IMR-90 (cell line): Measurements from ENCODE around the gene SLC16A1. TPM values are rescaled to one million over a fixed set of nuclear protein-coding genes. Genes with fewer than 3 reads are reported as not detected.

Source experiments
- ATAC-seq: fragments of 200-7000 bp; cut with Tn5 transposase; 2 replicates; pipeline ENCODE4 v1.9.1; 2020; ENCODE audit warnings: low read depth, mild to moderate bottlenecking, moderate library complexity
- BruUV-seq: library from RNA; stranded (reverse); fragments of 400-500 nt; replicated peaks from 2 replicates; lab custom pipeline; 2021; lab: Mats Ljungman, UMichigan
- CTCF ChIA-PET: fragments of 300-600 bp; formaldehyde crosslinking; extraction: SDS; loops from one replicate; lab custom pipeline; 2021; ENCODE audit warnings: antibody characterized with exemption; lab: Yijun Ruan, JAX
- POLR2A ChIA-PET: fragments of 300-600 bp; sonication (Branson Sonifier 250); formaldehyde crosslinking; loops from one replicate; lab custom pipeline; 2022; ENCODE audit warnings: antibody characterized with exemption; ENCODE audit not compliant: unreplicated experiment; lab: Charles Lee
- DNase-seq: peaks from one replicate; pipeline ENCODE4 v3.0.0; 2013
- H2AFZ ChIP-seq: replicated peaks from 2 replicates; pipeline ENCODE3; 2013; ENCODE audit warnings: low read length, mild to moderate bottlenecking; ENCODE audit not compliant: poor library complexity
- H2AK5ac ChIP-seq: 2 replicates; pipeline ENCODE4 v1.6.1; 2013; ENCODE audit warnings: low read depth, low read length, inconsistent platforms
- H2AK9ac ChIP-seq: replicated peaks from 2 replicates; pipeline ENCODE3; 2013; ENCODE audit warnings: mild to moderate bottlenecking, low read depth, low read length, moderate library complexity; ENCODE audit not compliant: poor library complexity
- H2BK120ac ChIP-seq: 2 replicates; pipeline ENCODE4 v1.6.1; 2013; ENCODE audit warnings: low read depth, low read length, inconsistent platforms
- H2BK15ac ChIP-seq: 3 replicates; pipeline ENCODE4 v1.6.1; 2013; ENCODE audit warnings: low read depth, low read length, inconsistent platforms
- H2BK20ac ChIP-seq: 2 replicates; pipeline ENCODE4 v1.6.1; 2013; ENCODE audit warnings: low read depth, mild to moderate bottlenecking, inconsistent platforms, low read length, moderate library complexity
- H2BK5ac ChIP-seq: 2 replicates; pipeline ENCODE4 v1.6.1; 2013; ENCODE audit warnings: mild to moderate bottlenecking, low read depth, low read length, inconsistent platforms; ENCODE audit not compliant: poor library complexity, severe bottlenecking
- H3K14ac ChIP-seq: replicated peaks from 2 replicates; pipeline ENCODE4 v1.6.1; 2013; ENCODE audit warnings: low read depth, low read length, inconsistent platforms
- H3K18ac ChIP-seq: 2 replicates; pipeline ENCODE4 v1.6.1; 2013; ENCODE audit warnings: low read depth, low read length, control low read depth
- H3K23ac ChIP-seq: 2 replicates; pipeline ENCODE4 v1.6.1; 2013; ENCODE audit warnings: low read depth, low read length, inconsistent platforms
- H3K27ac ChIP-seq: 2 replicates; pipeline ENCODE4 v1.5.1; 2013; ENCODE audit warnings: mild to moderate bottlenecking, control low read depth, low read length; ENCODE audit not compliant: insufficient read depth
- H3K27me3 ChIP-seq: 2 replicates; pipeline ENCODE4 v1.6.1; 2013; ENCODE audit warnings: low read length; ENCODE audit not compliant: control insufficient read depth, insufficient read depth
- H3K36me3 ChIP-seq: 2 replicates; pipeline ENCODE4 v1.6.1; 2013; ENCODE audit warnings: low read length, mixed read lengths; ENCODE audit not compliant: control insufficient read depth, insufficient read depth
- H3K4ac ChIP-seq: 2 replicates; pipeline ENCODE4 v1.6.1; 2013; ENCODE audit warnings: low read depth, low read length, inconsistent platforms
- H3K4me1 ChIP-seq: 2 replicates; pipeline ENCODE4 v1.6.1; 2013; ENCODE audit warnings: low read length, mixed read lengths; ENCODE audit not compliant: control insufficient read depth, insufficient read depth
- H3K4me2 ChIP-seq: 2 replicates; pipeline ENCODE4 v1.6.1; 2013; ENCODE audit warnings: low read depth, mild to moderate bottlenecking, control low read depth, low read length, moderate library complexity
- H3K4me3 ChIP-seq: 2 replicates; pipeline ENCODE4 v1.5.1; 2013; ENCODE audit warnings: low read depth, mild to moderate bottlenecking, control low read depth, low read length, moderate library complexity; ENCODE audit not compliant: insufficient read depth
- H3K56ac ChIP-seq: 2 replicates; pipeline ENCODE4 v1.6.1; 2013; ENCODE audit warnings: low read length, inconsistent platforms; ENCODE audit not compliant: insufficient read depth; ENCODE audit errors: extremely low read depth
- H3K79me1 ChIP-seq, 2 experiments: 2 replicates each; pipeline ENCODE4 v1.6.1; 2013; ENCODE audit warnings: low read length in 2 of 2, inconsistent platforms in 1 of 2, low read depth in 1 of 2
- H3K9ac ChIP-seq: 2 replicates; pipeline ENCODE4 v1.6.1; 2013; ENCODE audit warnings: low read depth, low read length, control low read depth
- H3K9me1 ChIP-seq: 2 replicates; pipeline ENCODE4 v1.6.1; 2013; ENCODE audit warnings: low read length, inconsistent platforms; ENCODE audit not compliant: insufficient read depth
- H3K9me3 ChIP-seq: 2 replicates; pipeline ENCODE4 v1.6.1; 2013; ENCODE audit warnings: low read length; ENCODE audit not compliant: control insufficient read depth, insufficient read depth
- H4K20me1 ChIP-seq: 2 replicates; pipeline ENCODE4 v1.6.1; 2013; ENCODE audit warnings: low read length, inconsistent platforms; ENCODE audit not compliant: insufficient read depth
- H4K5ac ChIP-seq: 2 replicates; pipeline ENCODE4 v1.6.1; 2013; ENCODE audit warnings: mild to moderate bottlenecking, low read depth, low read length, control low read depth
- H4K8ac ChIP-seq, 2 experiments: 2 replicates each; pipeline ENCODE4 v1.6.1; 2013; ENCODE audit warnings: low read depth in 2 of 2, low read length in 2 of 2, control low read depth in 1 of 2, inconsistent platforms in 1 of 2
- H4K91ac ChIP-seq: 2 replicates; pipeline ENCODE4 v1.6.1; 2013; ENCODE audit warnings: low read depth, low read length, inconsistent platforms; ENCODE audit not compliant: insufficient read depth
- BHLHE40 ChIP-seq: fragments of 150-350 bp; IDR thresholded peaks from 2 replicates; pipeline ENCODE4 v1.6.1; 2016; ENCODE audit warnings: mild to moderate bottlenecking, low read depth, low read length
- CEBPB ChIP-seq: IDR thresholded peaks from 2 replicates; pipeline ENCODE4 v1.6.1; 2012; ENCODE audit warnings: low read depth, low read length, improper control_type of control experiment
- CHD1 ChIP-seq: IDR thresholded peaks from 2 replicates; pipeline ENCODE4 v1.6.1; 2012; ENCODE audit warnings: low read depth, low read length, improper control_type of control experiment
- FOS ChIP-seq: fragments of 150-350 bp; IDR thresholded peaks from 2 replicates; pipeline ENCODE4 v1.6.1; 2016; ENCODE audit warnings: low read depth, low read length
- MAFK ChIP-seq: IDR thresholded peaks from 2 replicates; pipeline ENCODE4 v1.6.1; 2012; ENCODE audit warnings: low read depth, low read length, improper control_type of control experiment
- MAZ ChIP-seq: IDR thresholded peaks from 2 replicates; pipeline ENCODE4 v1.6.1; 2012; ENCODE audit warnings: low read depth, mild to moderate bottlenecking, low read length, improper control_type of control experiment, moderate library complexity, borderline replicate concordance
- MXI1 ChIP-seq: IDR thresholded peaks from 2 replicates; pipeline ENCODE4 v1.6.1; 2012; ENCODE audit warnings: low read depth, mild to moderate bottlenecking, low read length, moderate library complexity, borderline replicate concordance
- NFE2L2 ChIP-seq: fragments of 150-350 bp; IDR thresholded peaks from 2 replicates; pipeline ENCODE4 v1.6.1; 2016; ENCODE audit warnings: low read depth, mild to moderate bottlenecking, low read length
- RCOR1 ChIP-seq: IDR thresholded peaks from 2 replicates; pipeline ENCODE4 v1.6.1; 2012; ENCODE audit warnings: mild to moderate bottlenecking, low read length, improper control_type of control experiment; ENCODE audit not compliant: insufficient replicate concordance
- SMC3 ChIP-seq: fragments of 150-350 bp; IDR thresholded peaks from 2 replicates; pipeline ENCODE4 v1.6.1; 2016; ENCODE audit warnings: low read depth, mild to moderate bottlenecking, antibody characterized with exemption, low read length, moderate library complexity
- WGBS, 2 experiments: methylation state at CpG; one replicate each; pipeline versions ENCODE4 v1.1.5 to v1.1.7; 2013; ENCODE audit warnings: missing lambda C conversion rate in 2 of 2; ENCODE audit not compliant: insufficient read length in 1 of 2; ENCODE audit errors: extremely low coverage in 2 of 2; 5-methylcytosine and 5-hydroxymethylcytosine counted together
- dilution Hi-C: fragments of 300-500 bp; cut with HindIII; formaldehyde crosslinking; loops from one replicate; pipeline ENCODE4 v1.14.3; 2018; ENCODE audit warnings: low sequenced_read_pairs; ENCODE audit not compliant: unreplicated experiment
- in situ Hi-C: fragments of 300-500 bp; cut with MboI; formaldehyde crosslinking; loops from 3 replicates; pipeline ENCODE4 v1.14.3; 2019; ENCODE audit warnings: low sequenced_read_pairs, inconsistent platforms, mixed read lengths
- intact Hi-C: fragments of 100-400 bp; cut with micrococcal nuclease; formaldehyde crosslinking; loops from 2 replicates; pipeline ENCODE4 v1.10.0; 2022
- polyA plus RNA-seq, 3 experiments: library from polyadenylated mRNA; depleted of rRNA; stranded (reverse); fragments of >200 nt; gene quantifications; 2 replicates each; pipeline ENCODE4 v1.2.3, GENCODE V29; 2012; ENCODE audit warnings: low replicate concordance in 1 of 3
- total RNA-seq: library from RNA; depleted of rRNA; stranded (reverse); fragments of >200 nt; gene quantifications from 2 replicates; pipeline ENCODE4 v1.2.3, GENCODE V29; 2012
- TF ChIP-seq, protein P1 (sequence below): conservative IDR thresholded peaks from 2 replicates; pipeline ENCODE4 v1.5.1; 2012; ENCODE audit warnings: mild to moderate bottlenecking, low read depth, low read length, improper control_type of control experiment
- TF ChIP-seq, protein P2 (sequence below): fragments of 150-350 bp; IDR thresholded peaks from 2 replicates; pipeline ENCODE4 v1.6.1; 2016; ENCODE audit warnings: low read depth, mild to moderate bottlenecking, low read length, moderate library complexity, borderline replicate concordance
- TF ChIP-seq, protein P3 (sequence below): fragments of 150-350 bp; IDR thresholded peaks from 2 replicates; pipeline ENCODE4 v1.6.1; 2017; ENCODE audit warnings: mild to moderate bottlenecking, antibody characterized with exemption, low read length, low read depth

The SLC16A1 gene
- total and polyA plus RNA-seq, 2 of the 4 experiments (the other 2 are of a cell fraction), result 32.9 to 156 TPM

DNA sequence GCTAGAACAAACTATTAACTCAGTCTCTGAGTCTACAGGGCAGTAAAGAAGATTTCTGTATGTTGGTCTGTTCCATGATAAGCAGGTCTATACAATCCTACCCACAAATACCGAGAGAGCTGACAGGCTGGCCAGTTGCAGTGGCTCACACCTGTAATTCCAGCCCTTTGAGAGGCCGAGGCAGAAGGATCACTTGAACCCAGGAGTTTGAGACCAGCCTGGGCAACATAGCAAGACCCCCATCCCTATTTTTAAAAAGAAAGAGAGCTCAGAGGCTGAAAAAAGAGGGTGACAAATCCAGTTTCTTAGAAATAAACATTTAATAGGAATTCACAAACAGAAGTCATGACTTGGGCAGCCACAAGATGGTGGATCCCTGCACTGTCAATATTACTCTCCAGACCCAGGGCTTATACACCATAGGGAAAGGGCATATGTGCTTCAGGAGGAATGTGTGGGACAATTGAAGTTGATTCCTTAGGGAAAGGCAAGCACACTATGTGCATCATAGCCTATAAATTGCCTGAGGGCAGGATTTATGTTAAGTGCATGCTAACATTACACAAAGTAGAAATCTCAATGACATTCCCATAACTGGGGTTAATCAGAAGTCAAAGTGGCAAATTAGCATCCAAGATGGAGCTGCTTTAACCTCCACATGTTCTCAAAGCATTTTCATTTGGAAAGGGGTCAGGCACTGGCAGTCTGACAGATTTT is 66.8 kb downstream of the SLC16A1 start:
- Histone ChIP-seq H2AFZ (no peak overlapping the region), H4K8ac (no peak overlapping the region), H2BK5ac (no peak overlapping the region), H4K20me1 (no peaks in the 10 kb centered on the region), H4K5ac (no peak overlapping the region), H3K4me2 (no peak overlapping the region), H2AK5ac (no peak overlapping the region), H2BK120ac (no peak overlapping the region), H3K36me3 (no peaks in the 10 kb centered on the region), H2BK15ac (no peak overlapping the region), H3K4me1 (peaks cover 5% of the 10 kb centered on the region), H3K9ac (no peak overlapping the region), H4K91ac (no peak overlapping the region), H3K27ac (no peak overlapping the region), H3K4ac (no peak overlapping the region), H3K27me3 (no peaks in the 10 kb centered on the region), H3K56ac (no peak overlapping the region), H3K18ac (no peak overlapping the region), H3K9me3 (peaks cover 5% of the 10 kb centered on the region), H3K23ac (no peak overlapping the region), H2AK9ac (no peak overlapping the region), H2BK20ac (no peak overlapping the region), H3K9me1 (peaks cover 3% of the 10 kb centered on the region; the same call in 1 of the 2 replicates), H3K79me1 (no peaks in the 10 kb centered on the region), H3K4me3 (no peak overlapping the region), H3K14ac (no peak overlapping the region)
- POLR2A ChIA-PET, result no interaction called here
- in situ Hi-C loops (no loop called here), intact Hi-C loops (no loop called here), dilution Hi-C loops (no loop called here)
- CTCF ChIA-PET, result interaction anchor here (0.6 to 1.7 kb wide), 4 partner anchors 9 to 1538 kb away, joined by 3 to 5 read pairs (median 4); no protein-coding TSS in a partner anchor
- TF ChIP-seq MAZ, result no peak
- TF ChIP-seq FOS, result no peak
- TF ChIP-seq, protein P1, sequence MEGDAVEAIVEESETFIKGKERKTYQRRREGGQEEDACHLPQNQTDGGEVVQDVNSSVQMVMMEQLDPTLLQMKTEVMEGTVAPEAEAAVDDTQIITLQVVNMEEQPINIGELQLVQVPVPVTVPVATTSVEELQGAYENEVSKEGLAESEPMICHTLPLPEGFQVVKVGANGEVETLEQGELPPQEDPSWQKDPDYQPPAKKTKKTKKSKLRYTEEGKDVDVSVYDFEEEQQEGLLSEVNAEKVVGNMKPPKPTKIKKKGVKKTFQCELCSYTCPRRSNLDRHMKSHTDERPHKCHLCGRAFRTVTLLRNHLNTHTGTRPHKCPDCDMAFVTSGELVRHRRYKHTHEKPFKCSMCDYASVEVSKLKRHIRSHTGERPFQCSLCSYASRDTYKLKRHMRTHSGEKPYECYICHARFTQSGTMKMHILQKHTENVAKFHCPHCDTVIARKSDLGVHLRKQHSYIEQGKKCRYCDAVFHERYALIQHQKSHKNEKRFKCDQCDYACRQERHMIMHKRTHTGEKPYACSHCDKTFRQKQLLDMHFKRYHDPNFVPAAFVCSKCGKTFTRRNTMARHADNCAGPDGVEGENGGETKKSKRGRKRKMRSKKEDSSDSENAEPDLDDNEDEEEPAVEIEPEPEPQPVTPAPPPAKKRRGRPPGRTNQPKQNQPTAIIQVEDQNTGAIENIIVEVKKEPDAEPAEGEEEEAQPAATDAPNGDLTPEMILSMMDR, result no peak
- TF ChIP-seq, protein P2, sequence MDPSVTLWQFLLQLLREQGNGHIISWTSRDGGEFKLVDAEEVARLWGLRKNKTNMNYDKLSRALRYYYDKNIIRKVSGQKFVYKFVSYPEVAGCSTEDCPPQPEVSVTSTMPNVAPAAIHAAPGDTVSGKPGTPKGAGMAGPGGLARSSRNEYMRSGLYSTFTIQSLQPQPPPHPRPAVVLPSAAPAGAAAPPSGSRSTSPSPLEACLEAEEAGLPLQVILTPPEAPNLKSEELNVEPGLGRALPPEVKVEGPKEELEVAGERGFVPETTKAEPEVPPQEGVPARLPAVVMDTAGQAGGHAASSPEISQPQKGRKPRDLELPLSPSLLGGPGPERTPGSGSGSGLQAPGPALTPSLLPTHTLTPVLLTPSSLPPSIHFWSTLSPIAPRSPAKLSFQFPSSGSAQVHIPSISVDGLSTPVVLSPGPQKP, result no peak
- no peak for TF ChIP-seq RCOR1
- no peak for TF ChIP-seq MXI1
- no peak for TF ChIP-seq SMC3
- no peak for TF ChIP-seq CEBPB
- TF ChIP-seq BHLHE40, result no peak
- no peak for TF ChIP-seq MAFK
- TF ChIP-seq, protein P3, sequence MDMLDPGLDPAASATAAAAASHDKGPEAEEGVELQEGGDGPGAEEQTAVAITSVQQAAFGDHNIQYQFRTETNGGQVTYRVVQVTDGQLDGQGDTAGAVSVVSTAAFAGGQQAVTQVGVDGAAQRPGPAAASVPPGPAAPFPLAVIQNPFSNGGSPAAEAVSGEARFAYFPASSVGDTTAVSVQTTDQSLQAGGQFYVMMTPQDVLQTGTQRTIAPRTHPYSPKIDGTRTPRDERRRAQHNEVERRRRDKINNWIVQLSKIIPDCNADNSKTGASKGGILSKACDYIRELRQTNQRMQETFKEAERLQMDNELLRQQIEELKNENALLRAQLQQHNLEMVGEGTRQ, result no peak
- TF ChIP-seq NFE2L2, result no peak
- no peak for TF ChIP-seq CHD1
- DNase-seq (no peak), ATAC-seq (0 out of 2 replicates have a peak, but pooled peaks have one; percentile 27)
- no CpG with 5 or more reads among the region's 2 CpGs for WGBS, 2 experiments
- no TSS peak for BruUV-seq
